ENCODE measurements around the gene MAMDC4. TPM values are rescaled to one million over a fixed set of nuclear protein-coding genes. Genes with fewer than 3 reads are reported as not detected.
A peak's percentile ranks its signal among the peaks of the same experiment; 100 is the strongest.

The MAMDC4 gene
- total RNA-seq, 2 donors from 2014 or later: 5.2 to 17.7 TPM

DNA sequence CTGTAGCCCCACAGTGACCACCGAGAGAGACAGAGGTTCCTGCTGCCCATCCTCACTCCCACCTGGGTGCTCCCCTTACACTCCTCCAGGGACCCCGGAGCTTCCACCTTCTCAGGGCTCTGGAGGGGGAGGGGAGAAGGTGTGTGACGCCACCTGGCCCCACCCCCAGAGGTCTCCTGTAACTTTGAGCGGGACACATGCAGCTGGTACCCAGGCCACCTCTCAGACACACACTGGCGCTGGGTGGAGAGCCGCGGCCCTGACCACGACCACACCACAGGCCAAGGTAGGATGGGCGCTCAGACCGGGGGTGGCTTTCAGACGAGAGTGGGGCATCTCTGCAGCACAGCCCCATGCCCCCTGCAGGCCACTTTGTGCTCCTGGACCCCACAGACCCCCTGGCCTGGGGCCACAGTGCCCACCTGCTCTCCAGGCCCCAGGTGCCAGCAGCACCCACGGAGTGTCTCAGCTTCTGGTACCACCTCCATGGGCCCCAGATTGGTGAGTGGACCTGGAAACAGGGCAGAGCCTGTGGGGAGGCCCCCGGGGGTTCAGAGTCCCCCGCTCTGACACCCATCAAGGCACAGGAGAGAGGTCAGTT is 4.5 kb downstream of the MAMDC4 start:
- intact Hi-C loops (cut with DNase I): no loop called here
- no peak for DNase-seq (ENCODE audit: low spot score)
- no peak overlapping the region for H3K27ac ChIP-seq
- H3K36me3 ChIP-seq: no peaks in the 10 kb centered on the region
- H3K4me1 ChIP-seq (replicated peaks): peaks cover 16% of the 10 kb centered on the region
- no peaks in the 10 kb centered on the region for H3K9me3 ChIP-seq
- 72% methylated on average over 13 of the region's 14 CpGs for WGBS
- TF ChIP-seq POLR2A (IDR thresholded peaks at IDR 0.05) (no peak), POLR2AphosphoS5 (IDR thresholded peaks at IDR 0.05) (no peak)
- TF ChIP-seq, protein P1, sequence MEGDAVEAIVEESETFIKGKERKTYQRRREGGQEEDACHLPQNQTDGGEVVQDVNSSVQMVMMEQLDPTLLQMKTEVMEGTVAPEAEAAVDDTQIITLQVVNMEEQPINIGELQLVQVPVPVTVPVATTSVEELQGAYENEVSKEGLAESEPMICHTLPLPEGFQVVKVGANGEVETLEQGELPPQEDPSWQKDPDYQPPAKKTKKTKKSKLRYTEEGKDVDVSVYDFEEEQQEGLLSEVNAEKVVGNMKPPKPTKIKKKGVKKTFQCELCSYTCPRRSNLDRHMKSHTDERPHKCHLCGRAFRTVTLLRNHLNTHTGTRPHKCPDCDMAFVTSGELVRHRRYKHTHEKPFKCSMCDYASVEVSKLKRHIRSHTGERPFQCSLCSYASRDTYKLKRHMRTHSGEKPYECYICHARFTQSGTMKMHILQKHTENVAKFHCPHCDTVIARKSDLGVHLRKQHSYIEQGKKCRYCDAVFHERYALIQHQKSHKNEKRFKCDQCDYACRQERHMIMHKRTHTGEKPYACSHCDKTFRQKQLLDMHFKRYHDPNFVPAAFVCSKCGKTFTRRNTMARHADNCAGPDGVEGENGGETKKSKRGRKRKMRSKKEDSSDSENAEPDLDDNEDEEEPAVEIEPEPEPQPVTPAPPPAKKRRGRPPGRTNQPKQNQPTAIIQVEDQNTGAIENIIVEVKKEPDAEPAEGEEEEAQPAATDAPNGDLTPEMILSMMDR (IDR thresholded peaks at IDR 0.05): no peak
- H3K27me3 ChIP-seq (replicated peaks; ENCODE audit: insufficient read depth): no peaks in the 10 kb centered on the region
- no peak overlapping the region for H3K4me3 ChIP-seq

DNA sequence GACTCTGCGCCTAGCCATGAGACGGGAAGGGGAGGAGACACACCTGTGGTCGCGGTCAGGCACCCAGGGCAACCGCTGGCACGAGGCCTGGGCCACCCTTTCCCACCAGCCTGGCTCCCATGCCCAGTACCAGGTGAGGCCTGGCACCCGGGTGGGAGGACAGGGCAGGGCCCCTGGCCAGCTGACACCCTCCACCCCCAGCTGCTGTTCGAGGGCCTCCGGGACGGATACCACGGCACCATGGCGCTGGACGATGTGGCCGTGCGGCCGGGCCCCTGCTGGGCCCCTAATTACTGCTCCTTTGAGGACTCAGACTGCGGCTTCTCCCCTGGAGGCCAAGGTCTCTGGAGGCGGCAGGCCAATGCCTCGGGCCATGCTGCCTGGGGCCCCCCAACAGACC is 5.0 kb downstream of the MAMDC4 start:
- intact Hi-C loops (cut with DNase I): no loop called here
- WGBS: 79% methylated on average over 7 of the region's 19 CpGs
- no peaks in the 10 kb centered on the region for H3K27me3 ChIP-seq (replicated peaks; ENCODE audit: insufficient read depth)
- H3K9me3 ChIP-seq: no peaks in the 10 kb centered on the region
- peaks cover 16% of the 10 kb centered on the region for H3K4me1 ChIP-seq (replicated peaks)
- no peak for TF ChIP-seq POLR2AphosphoS5 (IDR thresholded peaks at IDR 0.05)
- H3K36me3 ChIP-seq: no peaks in the 10 kb centered on the region
- H3K4me3 ChIP-seq: no peak overlapping the region
- DNase-seq (ENCODE audit: low spot score): no peak
- no peak overlapping the region for H3K27ac ChIP-seq

DNA sequence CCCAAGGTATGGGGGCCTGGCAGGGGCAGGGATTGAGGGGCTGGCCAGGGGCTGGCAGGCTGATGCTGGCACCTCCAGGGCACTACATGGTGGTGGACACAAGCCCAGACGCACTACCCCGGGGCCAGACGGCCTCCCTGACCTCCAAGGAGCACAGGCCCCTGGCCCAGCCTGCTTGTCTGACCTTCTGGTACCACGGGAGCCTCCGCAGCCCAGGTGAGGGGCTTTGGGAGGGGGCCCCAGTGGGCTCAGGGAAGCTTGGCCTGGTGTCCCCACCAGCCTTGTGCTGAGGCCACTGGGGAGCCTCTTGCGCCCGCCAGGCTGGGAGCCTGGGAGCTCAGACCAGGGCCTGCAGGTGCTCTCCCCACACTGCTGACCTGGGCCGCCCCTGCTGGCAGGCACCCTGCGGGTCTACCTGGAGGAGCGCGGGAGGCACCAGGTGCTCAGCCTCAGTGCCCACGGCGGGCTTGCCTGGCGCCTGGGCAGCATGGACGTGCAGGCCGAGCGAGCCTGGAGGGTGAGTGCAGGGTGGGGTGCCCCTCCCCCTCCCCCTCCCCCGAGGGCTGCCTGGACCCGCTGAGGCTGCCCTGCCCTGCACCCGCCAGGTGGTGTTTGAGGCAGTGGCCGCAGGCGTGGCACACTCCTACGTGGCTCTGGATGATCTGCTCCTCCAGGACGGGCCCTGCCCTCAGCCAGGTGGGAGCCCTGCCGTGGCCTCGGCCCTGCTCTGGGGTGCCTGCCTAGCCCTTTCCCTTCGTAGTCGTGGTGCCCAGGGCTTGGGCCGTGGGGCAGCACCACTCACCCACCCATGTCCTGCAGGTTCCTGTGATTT is 5.7 kb downstream of the MAMDC4 start:
- peaks cover 2 to 5% of the 10 kb centered on the region in 2 donors for H3K36me3 ChIP-seq
- no peaks in the 10 kb centered on the region for H3K27me3 ChIP-seq (replicated peaks; ENCODE audit: insufficient read depth)
- TF ChIP-seq, protein P1 (IDR thresholded peaks at IDR 0.05): no peak
- TF ChIP-seq POLR2A (IDR thresholded peaks at IDR 0.05): no peak
- no peak for TF ChIP-seq POLR2AphosphoS5 (IDR thresholded peaks at IDR 0.05)
- WGBS: 69% methylated on average over 26 of the region's 29 CpGs
- peaks cover 16% of the 10 kb centered on the region for H3K4me1 ChIP-seq (replicated peaks)
- no peaks in the 10 kb centered on the region for H3K9me3 ChIP-seq
- H3K27ac ChIP-seq: peak overlapping the region; percentile 71 to 75
- intact Hi-C loops (cut with DNase I): no loop called here
- no peak for DNase-seq (ENCODE audit: low spot score)
- H3K4me3 ChIP-seq: no peak overlapping the region

DNA sequence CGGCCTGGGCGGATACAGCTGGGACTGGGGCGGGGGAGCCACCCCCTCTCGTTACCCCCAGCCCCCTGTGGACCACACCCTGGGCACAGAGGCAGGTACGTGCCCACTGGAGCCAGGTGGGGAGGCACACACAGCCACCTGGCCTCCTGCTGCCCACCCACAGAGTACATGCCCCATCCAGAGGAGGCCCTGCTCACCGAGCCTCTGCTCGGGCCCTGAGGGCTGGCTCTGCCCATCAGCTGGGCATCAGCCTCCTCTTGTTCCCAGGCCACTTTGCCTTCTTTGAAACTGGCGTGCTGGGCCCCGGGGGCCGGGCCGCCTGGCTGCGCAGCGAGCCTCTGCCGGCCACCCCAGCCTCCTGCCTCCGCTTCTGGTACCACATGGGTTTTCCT is 6.3 kb downstream of the MAMDC4 start:
- whole genome bisulfite sequencing: 61% methylated on average over 6 of the region's 15 CpGs
- no peak for DNase-seq (ENCODE audit: low spot score)
- H3K36me3 ChIP-seq: peaks cover 6 to 11% of the 10 kb centered on the region in 2 donors
- H3K4me3 ChIP-seq: no peak overlapping the region
- intact Hi-C loops (cut with DNase I): no loop called here
- H3K27ac ChIP-seq: peak overlapping the region; percentile 71 to 75
- H3K27me3 ChIP-seq (replicated peaks; ENCODE audit: insufficient read depth): no peaks in the 10 kb centered on the region
- peaks cover 16% of the 10 kb centered on the region for H3K4me1 ChIP-seq (replicated peaks)
- TF ChIP-seq, protein P1 (IDR thresholded peaks at IDR 0.05): no peak
- TF ChIP-seq POLR2AphosphoS5 (IDR thresholded peaks at IDR 0.05) (no peak), POLR2A (IDR thresholded peaks at IDR 0.05) (no peak)
- H3K9me3 ChIP-seq: no peaks in the 10 kb centered on the region

DNA sequence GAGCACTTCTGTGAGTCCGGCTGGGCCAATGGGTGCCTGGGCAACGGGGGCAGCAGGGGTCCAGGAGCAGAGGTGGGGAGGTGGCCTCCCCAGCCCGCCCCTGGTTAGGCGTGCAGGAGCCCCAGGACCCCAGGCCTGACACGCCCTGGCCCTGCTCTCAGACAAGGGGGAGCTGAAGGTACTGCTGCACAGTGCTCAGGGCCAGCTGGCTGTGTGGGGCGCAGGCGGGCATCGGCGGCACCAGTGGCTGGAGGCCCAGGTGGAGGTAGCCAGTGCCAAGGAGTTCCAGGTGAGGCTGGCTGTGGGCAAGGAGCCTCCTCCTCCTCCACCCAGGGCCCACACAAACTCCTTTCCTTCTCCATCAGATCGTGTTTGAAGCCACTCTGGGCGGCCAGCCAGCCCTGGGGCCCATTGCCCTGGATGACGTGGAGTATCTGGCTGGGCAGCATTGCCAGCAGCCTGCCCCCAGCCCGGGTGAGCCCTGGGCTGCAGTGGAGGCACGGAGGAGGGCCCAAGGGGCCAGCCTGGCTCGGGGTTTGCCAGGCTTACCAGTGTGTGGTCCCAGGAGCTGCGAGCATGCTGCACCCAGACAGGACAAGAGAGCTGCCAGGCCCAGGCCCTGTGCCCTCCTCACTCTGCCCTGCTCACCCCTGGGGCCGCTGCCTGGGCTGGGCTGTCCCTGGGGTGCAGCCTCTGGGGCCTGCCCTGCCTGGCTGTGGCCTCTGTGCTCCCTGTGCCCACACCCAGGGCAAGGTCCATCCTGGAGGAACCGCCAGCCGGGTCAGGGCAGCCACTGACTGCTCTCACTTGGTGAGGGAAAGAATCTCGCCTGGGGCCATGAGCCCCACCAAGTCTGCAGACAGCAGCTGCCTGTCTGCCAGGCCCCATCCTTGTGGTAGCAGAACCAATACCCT is 7.0 kb downstream of the MAMDC4 start:
- 31% methylated on average over 16 of the region's 20 CpGs for WGBS
- Histone ChIP-seq H3K27ac (peak overlapping the region; percentile 71 to 75), H3K4me1 (replicated peaks) (peaks cover 16% of the 10 kb centered on the region), H3K36me3 (peaks cover 6 to 13% of the 10 kb centered on the region in 2 donors), H3K4me3 (no peak overlapping the region), H3K9me3 (no peaks in the 10 kb centered on the region), H3K27me3 (replicated peaks; ENCODE audit: insufficient read depth) (no peaks in the 10 kb centered on the region)
- intact Hi-C loops (cut with DNase I): no loop called here
- TF ChIP-seq POLR2AphosphoS5 (IDR thresholded peaks at IDR 0.05) (peak; percentile 72), POLR2A (IDR thresholded peaks at IDR 0.05) (no peak)
- DNase-seq (ENCODE audit: low spot score): peak; percentile 81

Measured in prostate gland (tissue), 2 donors.